ENCODE data around the gene WDFY4.
A peak's percentile ranks its signal among the peaks of the same experiment; 100 is the strongest.
"Not testable (repeated sequence)": the region's sequence is repeated elsewhere in the genome, so short reads cannot be mapped to it uniquely, and the experiment has no call there.

WDFY4 gene

GRCh38 chr10:48684792-48685623 lies at the start of gene WDFY4:
WDFY4 (plus strand) TSS chr10:48684873; CDS start chr10:48709733, 24,860 bp downstream.
- DNase-seq = no peak

- no peak for DNase-seq
Measured at GRCh38 chr10:48634984-48635557, 49.6 kb upstream of the WDFY4 start.

GRCh38 chr10:48636231-48636630 lies 48.4 kb upstream of the WDFY4 start:
- DNase-seq = no peak

GRCh38 chr10:48636901-48637300 lies 47.8 kb upstream of the WDFY4 start:
- DNase-seq = no peak

GRCh38 chr10:48638158-48638557 lies 46.5 kb upstream of the WDFY4 start:
- DNase-seq = no peak

- DNase-seq = no peak
Measured at GRCh38 chr10:48638739-48639527, 45.7 kb upstream of the WDFY4 start.

GRCh38 chr10:48639632-48640031 lies 45.0 kb upstream of the WDFY4 start:
- DNase-seq = no peak

GRCh38 chr10:48640326-48640725 lies 44.3 kb upstream of the WDFY4 start:
- no peak for DNase-seq

GRCh38 chr10:48641099-48641690 lies 43.5 kb upstream of the WDFY4 start:
- DNase-seq = not testable (repeated sequence)

GRCh38 chr10:48645600-48645999 lies 39.1 kb upstream of the WDFY4 start:
- no peak for DNase-seq

GRCh38 chr10:48647073-48647472 lies 37.6 kb upstream of the WDFY4 start:
- DNase-seq = not testable (repeated sequence)

GRCh38 chr10:48648172-48648942 lies 36.3 kb upstream of the WDFY4 start:
- no peak for DNase-seq

- DNase-seq = no peak
Measured at GRCh38 chr10:48649349-48649944, 35.2 kb upstream of the WDFY4 start.

GRCh38 chr10:48651293-48651692 lies 33.4 kb upstream of the WDFY4 start:
- peak; percentile 16 for DNase-seq

- DNase-seq = no peak
Measured at GRCh38 chr10:48651839-48652238, 32.8 kb upstream of the WDFY4 start.

- no peak for DNase-seq
Measured at GRCh38 chr10:48652344-48652743, 32.3 kb upstream of the WDFY4 start.

- no peak for DNase-seq
Measured at GRCh38 chr10:48653347-48653746, 31.3 kb upstream of the WDFY4 start.

GRCh38 chr10:48653944-48654698 lies 30.6 kb upstream of the WDFY4 start:
- DNase-seq = no peak

GRCh38 chr10:48655411-48656240 lies 29.0 kb upstream of the WDFY4 start:
- DNase-seq = no peak

GRCh38 chr10:48656241-48656913 lies 28.3 kb upstream of the WDFY4 start:
- DNase-seq = peak; percentile 41

All from NCI-H748 treated with DMSO at 0.1 percent for 48 hours (cell line).